Ramos (cell line): Measurements from ENCODE around the gene FUZ.

Source experiments
- in situ Hi-C: fragments of 300-500 bp; cut with MboI; formaldehyde crosslinking; loops from one replicate; pipeline ENCODE4 v1.14.3; 2022; ENCODE audit warnings: low sequenced_read_pairs; ENCODE audit not compliant: unreplicated experiment

FUZ gene

GRCh38 chr19:49812997-49813861 is at the start of gene FUZ:
Gene FUZ, minus strand, starts transcription at chr19:49813292. Its CDS starts 186 bp downstream, at chr19:49813106.
- in situ Hi-C loops = no loop called here

DNA sequence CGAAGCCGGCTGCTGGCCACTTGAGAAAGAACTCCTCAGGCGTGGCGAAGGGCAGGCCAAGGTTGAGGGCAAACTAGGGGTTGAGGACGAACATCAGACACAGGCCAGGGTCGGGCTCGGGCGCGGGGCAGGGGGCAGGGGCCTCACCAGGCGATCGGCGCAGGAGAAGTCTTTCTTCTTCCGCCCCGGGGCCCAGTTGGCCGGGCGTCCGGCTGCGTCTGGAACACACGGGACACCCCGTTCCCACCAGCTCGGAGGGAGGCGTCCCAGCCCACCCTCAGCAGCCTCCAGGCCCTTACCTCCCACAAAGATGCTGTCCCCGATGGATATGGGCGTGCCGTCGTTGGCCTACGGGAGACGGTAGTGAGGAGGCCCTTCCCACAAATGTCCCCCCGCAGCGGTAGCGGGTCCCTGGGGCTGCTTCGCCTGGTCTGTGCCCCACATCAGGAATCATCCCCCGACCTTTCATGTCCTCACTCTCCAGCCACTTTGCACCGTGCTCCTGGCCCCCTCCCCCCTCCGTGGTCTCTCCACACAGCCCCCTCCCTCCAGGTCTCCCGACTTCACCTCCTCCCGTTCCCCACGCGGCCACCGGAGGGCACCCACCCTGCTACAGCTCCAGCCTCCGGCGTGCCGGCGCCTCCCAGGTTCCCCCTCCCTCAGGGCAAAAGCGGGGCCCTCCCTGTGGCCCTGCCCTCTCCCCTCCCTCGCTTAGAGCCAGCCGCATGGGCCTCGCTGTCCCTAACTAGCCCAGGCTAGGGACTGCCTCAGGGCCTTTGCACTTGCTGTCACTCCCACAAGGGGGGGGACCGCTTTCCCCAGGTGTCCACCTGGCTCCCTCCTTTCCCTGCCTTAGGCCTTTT is 49.5 kb upstream of the FUZ start:
- in situ Hi-C loops = no loop called here

DNA sequence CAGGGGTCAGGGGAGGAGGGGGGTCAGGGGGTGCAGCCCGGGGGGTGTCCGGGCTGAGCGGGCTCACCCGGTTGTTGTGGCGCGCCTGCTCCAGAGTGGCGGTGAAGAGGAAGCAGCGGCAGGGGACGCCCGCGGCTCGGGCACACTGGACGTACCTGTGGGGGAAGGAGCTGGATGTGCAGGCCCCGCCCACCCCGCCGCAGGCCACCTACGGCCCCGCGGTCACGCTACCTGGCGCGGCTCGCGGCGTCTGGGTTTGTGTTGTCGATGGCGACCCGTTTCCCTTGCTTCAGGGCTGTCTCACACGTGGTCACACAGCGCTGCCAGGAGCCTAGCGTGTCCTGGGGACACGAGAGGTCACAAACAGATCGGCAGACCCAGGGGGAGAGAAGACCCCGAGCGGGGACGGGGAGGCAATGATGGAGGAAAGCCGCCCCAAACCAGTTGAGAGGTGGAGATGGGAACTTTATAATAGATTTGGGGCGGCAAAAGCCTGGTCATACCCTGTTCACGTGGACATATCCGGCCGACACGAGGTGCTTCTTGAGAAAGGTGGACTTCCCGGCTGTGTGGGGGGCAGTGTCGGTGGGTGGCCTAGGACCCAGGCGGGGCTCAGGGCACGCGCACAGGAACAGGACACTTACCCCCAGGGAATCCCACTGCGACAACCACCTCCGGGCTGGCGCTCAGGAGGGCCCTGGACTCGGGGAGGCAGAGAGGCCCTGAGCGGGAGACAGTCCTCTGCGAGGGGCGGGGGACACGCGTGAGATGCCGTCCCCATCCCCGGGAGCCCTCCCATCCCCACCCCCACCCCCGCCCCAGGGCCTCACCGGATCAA is 48.7 kb upstream of the FUZ start:
- in situ Hi-C loops = no loop called here

DNA sequence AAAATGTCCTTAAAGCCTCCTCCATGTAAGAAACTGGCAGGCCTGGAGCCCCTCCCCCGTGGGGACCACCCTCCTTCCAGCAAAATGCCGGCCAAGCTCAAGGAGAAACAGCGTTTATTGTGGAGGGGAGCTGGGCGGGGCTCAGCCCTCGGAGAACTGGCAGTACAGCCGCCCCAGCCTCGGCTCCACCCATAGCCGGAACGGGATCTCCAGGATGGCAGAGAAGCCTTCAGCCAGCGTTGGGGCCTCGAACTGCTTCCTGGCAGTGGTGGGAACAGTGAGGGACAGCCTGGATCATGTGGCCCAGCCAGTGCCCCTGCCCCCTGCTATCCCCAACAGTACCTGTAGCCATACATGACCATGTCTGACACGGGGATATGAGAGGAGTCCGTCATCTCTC is 48.0 kb upstream of the FUZ start:
- in situ Hi-C loops = no loop called here

DNA sequence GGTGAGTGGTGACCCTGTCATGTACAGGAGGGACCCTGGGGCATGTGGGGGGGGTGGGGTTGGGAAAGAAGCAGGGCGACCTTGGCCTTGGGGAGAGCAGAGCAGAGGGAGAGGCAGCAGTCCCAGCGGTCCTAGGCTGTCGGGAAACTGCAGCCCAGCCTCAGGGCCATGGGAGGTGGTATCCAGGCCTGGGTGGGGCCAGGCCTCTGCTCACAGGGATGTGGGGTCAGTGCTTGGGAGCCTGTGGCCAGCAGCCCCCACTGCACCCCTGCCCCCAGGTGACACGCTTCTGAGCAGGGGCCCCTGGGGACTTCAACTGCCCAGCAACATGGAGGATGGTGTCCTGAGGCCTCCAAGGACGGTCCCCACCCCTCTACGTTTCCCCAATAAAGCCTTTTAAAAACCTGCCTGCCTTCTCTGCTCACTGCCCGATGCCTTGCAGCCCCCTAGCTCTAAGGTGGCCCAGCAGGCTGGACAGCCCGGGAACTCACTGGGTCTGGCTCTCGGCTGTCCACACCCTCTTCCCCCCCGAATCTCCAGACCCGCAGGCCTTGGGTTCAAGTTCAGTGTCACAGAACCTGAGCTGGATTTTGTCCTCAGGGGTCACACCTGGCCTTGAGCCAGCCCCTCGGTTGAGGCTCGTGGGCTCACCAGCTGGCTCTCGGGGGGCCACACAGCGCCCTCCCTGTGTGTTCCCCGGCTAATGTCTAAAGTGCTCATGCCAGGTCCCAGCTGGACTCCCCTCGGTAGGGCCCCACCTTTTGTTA is 47.4 kb upstream of the FUZ start:
- in situ Hi-C loops = no loop called here

GRCh38 chr19:49859682-49860335 is 46.7 kb upstream of the FUZ start:
- in situ Hi-C loops = no loop called here

DNA sequence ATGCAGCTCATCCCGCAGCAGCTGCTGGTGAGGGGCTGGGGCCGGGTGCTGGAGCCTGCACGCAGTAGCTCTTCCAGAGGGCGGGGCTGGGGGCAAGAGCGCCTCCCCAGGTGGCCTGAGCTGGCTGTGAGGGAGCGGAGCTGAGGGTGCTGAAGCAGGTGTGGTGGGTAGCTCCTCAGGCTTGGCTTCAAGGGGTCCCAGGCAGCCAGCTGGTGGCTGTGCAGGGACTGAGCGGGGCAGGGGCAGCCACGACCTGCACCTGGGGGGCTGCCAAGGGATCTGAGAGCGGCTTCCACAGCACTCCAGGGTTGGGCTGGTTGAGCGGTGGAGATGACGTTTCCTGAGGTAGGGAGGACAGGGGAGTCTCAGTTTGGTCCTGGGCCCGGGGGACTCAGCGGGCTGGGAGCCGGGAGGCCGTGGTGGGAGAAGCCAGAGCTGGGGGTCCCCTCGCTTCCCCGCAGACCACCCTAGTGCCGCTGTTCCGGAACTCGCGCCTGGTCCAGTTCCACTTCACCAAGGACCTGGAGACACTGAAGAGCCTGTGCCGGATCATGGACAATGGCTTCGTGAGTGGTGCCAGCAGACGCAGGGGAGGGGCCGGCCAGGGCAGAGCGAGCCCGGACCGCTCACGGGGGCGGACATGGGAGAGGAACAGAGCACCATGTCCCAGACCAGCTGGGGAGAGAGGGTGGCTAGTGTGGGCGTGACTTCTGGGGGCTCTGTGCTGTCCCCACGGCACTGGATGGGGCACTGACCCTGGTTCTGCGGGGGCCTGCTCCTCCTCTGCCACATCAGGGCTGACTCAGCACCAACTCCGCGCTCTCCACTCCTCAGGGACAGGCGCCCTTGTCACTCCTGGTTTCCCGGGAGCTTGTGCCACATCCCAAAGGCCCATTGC is 45.2 kb upstream of the FUZ start:
- in situ Hi-C loops = no loop called here

- in situ Hi-C loops = no loop called here
Measured at GRCh38 chr19:49857838-49858087, 44.7 kb upstream of the FUZ start.

DNA sequence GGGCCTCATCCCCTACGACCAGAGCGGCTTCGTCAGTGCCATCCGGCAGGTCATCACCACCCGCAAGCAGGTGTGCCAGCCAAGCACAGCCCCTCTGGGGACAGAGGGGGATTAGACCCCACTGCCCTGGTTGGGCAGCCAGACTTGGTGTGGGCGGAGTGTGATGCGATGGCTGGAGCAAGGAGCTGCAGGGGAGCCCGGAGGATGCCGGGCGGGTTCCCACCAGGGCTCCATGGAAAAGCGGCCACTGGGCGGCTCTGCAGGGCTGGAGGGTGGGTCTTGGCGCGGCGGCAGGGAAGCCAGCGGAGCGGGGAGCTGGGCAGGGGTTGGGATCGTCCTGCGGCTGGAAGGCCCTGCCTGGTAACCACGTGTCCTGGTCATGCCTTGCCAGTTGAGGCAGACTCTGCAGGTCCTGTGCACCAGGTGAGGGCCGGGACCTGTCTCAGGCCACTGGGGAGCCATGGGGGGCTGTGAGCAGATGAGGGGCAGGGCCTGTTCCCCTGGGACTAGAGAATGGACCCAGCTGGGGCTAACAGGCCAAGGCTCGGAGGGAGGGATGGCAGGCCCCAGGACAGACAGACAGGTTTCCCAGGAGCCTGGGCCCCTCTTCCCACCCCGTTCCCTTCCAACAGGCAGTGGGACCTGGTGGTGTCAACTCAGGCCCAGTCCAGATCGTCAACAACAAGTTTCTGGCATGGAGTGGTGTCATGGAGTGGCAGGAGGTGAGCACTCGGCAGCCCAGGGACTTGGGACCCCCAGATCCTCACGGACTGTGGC is 44.2 kb upstream of the FUZ start:
- in situ Hi-C loops = no loop called here

GRCh38 chr19:49856574-49857021 is 43.5 kb upstream of the FUZ start:
- in situ Hi-C loops = no loop called here

DNA sequence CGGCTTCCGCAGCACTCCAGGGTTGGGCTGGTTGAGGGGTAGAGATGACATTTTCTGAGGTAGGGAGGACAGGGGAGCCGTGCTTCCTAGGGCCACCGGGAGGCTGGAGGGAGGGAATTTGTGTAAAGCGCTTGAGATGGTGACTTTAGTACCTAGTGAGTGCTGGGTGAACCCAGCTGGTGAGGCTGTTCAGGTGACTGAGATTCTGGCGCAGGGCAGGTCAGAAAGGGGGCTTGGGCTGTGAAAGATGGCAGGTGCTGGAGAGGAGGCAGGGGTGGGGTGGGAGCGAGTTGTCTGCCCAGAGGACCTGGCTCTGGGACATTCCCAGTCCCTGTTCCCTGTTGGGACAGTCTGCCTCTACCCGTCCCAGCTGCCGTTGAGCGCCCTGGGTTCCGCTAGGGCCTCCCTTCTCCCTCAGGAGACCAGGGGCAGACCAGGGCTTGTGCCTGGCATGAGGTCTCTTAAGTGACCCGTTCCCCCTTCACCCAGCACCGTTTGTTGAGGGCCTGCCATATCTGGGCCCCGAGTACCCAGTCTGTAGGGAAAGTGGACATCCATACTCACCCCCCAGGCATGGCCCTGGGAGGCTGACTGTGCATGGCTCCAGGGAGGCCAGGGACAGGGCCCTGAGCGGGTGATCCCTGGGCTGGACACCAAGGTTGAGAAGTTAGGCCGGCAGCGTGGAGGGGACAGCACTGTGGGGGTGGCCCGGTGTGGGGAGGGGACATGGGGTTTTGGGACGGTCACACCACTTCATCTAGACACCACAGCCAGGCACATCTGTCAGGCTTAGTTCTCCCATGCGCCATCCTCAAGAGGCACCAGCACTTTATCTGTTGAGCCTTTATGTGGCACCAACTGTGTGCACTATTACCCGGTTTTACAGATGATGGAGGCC is 42.8 kb upstream of the FUZ start:
- in situ Hi-C loops = no loop called here

- in situ Hi-C loops = no loop called here
Measured at GRCh38 chr19:49855277-49855675, 42.2 kb upstream of the FUZ start.

- in situ Hi-C loops = no loop called here
Measured at GRCh38 chr19:49854378-49855263, 41.5 kb upstream of the FUZ start.

DNA sequence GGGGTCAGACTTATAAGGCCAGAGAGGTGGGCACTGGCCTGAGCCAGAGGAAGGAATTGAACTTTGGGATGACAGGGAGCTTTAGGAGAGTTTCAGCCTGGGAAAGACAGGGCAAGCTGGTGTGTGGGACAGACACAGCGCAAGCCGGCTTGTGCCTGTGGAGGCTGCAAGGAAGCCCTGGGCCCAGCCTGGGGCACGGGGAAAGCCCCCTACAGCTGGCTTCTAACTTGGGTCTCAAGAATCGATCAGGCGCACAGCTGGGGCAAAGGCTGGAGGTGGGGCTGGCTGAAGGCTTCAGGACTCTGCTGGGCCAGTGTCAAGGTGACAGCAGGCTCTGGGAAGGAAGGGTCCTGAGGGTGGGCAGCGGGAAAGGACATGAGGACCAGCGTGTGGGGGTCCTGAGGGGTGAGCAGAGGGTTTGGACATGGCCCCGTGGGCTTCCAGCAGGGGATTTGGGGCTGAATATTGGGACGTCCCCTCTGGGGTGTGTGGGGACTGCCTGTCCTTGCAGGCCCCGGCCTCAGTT is 40.8 kb upstream of the FUZ start:
- in situ Hi-C loops = no loop called here

DNA sequence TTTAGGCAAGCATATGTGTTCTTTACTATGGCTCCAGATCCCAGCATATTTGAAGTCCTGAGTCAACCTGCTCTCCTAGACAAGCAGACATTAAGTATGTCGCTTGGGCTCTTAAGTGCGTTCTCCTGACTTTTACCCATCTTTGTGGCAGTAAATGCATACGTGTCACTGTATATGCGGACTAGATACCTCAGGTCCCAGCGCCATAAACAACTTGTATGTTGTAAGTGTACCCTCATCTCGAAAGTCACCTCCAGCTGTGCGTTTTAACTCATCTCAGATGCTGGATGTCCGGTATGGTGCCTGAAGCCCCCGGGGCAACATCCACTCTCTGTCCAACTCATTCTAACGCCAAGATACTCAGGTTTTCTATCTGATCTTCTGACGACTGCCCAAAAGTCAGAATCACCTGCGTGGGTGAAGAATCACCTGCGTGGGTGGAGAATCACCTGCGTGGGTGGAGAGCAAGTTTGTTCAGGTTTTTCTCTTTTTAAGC is 39.6 kb upstream of the FUZ start:
- in situ Hi-C loops = no loop called here
